ENCODE data around the gene RBBP5.

Gene RBBP5

DNA sequence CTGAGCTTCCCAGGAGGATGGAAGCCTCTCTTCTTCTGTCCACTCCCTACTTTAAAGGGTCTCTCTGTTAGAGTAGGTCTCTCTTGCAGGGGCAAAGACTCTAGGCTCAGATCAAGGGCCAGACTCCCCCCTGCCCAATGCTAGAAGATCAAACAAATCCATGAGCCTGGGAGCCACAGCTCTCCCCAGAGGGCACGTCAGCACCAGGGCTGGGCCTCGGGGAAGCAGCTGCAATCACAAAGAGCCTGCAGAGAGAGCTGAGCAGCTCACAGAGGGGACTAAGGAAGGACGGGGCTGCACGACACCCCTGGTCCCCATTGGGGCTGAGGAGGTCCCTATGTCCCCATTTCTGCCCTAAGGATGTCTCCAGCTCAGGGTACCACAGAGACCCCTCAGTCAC, 74.9 kb downstream of the RBBP5 start:
- TF ChIP-seq, protein P1, sequence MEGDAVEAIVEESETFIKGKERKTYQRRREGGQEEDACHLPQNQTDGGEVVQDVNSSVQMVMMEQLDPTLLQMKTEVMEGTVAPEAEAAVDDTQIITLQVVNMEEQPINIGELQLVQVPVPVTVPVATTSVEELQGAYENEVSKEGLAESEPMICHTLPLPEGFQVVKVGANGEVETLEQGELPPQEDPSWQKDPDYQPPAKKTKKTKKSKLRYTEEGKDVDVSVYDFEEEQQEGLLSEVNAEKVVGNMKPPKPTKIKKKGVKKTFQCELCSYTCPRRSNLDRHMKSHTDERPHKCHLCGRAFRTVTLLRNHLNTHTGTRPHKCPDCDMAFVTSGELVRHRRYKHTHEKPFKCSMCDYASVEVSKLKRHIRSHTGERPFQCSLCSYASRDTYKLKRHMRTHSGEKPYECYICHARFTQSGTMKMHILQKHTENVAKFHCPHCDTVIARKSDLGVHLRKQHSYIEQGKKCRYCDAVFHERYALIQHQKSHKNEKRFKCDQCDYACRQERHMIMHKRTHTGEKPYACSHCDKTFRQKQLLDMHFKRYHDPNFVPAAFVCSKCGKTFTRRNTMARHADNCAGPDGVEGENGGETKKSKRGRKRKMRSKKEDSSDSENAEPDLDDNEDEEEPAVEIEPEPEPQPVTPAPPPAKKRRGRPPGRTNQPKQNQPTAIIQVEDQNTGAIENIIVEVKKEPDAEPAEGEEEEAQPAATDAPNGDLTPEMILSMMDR (IDR thresholded peaks at IDR 0.05; ENCODE audit: insufficient read depth, low read depth, low read length, missing control alignments): no peak
- no peak for DNase-seq (ENCODE audit: low read depth)
- no peak overlapping the region for H3K4me3 ChIP-seq (ENCODE audit: low read depth, low read length)

DNA sequence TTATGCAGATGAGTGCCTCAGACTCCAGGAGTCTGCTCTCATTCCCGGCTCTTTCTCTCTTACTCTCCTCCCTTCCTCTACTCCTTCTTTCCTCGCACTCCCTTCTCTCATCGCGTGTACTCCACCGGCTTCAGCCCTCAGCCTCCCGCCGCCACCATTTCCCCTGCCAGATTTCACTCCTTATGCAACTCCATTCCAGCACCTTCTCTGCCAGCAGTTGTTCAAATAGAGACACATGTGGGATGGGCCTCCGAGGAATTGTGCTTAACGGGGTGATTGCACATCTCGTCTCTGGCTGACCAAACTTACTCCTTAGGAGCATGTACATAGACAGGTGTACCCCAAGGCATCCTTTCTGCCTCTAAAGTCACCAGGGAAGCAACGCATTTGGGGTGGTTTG, 76.6 kb downstream of the RBBP5 start:
- H3K4me3 ChIP-seq (ENCODE audit: low read depth, low read length): no peak overlapping the region
- TF ChIP-seq, protein P1 (IDR thresholded peaks at IDR 0.05; ENCODE audit: insufficient read depth, low read depth, low read length, missing control alignments): no peak
- no peak for DNase-seq (ENCODE audit: low read depth)

DNA sequence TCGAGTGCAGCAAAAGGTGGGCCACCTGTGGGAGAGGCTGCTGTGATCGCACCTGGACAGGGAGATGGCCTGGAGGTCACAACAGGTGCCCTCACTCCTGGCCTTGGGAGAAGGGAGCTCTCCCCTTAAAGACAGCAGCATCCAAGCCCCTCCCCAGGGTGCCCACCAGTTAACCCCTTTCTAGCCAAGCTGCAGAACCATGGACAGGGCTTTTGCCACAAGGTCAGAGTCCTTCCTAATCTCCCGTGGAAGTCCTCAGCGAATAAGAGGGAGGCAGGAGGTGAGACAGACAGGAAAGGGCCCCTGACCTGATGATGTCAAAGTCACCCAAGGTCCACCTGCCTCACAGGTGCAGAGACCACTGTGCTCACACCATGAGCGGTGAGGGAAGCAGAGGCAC, 77.0 kb downstream of the RBBP5 start:
- no peak for DNase-seq (ENCODE audit: low read depth)
- H3K4me3 ChIP-seq (ENCODE audit: low read depth, low read length): no peak overlapping the region
- TF ChIP-seq, protein P1 (IDR thresholded peaks at IDR 0.05; ENCODE audit: insufficient read depth, low read depth, low read length, missing control alignments): no peak

DNA sequence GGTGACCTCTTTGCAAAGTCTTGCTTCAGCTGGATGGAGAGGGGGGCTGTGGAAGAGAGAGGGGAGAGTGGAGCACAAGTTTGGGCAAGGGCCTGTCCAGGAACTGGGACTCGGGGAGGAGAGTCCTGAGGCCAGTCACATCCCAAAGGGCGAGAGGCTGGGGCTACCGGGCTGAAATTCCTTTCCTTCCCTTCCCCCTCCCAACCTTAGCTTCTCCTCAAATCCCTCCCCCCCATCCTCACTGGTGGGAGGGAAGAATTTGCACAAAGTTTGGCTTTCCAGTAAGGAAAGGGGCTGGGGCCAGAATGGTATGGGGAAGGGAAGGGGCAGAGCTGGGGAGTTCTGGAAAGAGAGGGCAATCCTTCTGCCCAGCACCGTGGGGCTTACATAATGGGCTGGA, 77.9 kb downstream of the RBBP5 start:
- no peak for DNase-seq (ENCODE audit: low read depth)
- H3K4me3 ChIP-seq (ENCODE audit: low read depth, low read length): no peak overlapping the region
- TF ChIP-seq, protein P1 (IDR thresholded peaks at IDR 0.05; ENCODE audit: insufficient read depth, low read depth, low read length, missing control alignments): no peak

DNA sequence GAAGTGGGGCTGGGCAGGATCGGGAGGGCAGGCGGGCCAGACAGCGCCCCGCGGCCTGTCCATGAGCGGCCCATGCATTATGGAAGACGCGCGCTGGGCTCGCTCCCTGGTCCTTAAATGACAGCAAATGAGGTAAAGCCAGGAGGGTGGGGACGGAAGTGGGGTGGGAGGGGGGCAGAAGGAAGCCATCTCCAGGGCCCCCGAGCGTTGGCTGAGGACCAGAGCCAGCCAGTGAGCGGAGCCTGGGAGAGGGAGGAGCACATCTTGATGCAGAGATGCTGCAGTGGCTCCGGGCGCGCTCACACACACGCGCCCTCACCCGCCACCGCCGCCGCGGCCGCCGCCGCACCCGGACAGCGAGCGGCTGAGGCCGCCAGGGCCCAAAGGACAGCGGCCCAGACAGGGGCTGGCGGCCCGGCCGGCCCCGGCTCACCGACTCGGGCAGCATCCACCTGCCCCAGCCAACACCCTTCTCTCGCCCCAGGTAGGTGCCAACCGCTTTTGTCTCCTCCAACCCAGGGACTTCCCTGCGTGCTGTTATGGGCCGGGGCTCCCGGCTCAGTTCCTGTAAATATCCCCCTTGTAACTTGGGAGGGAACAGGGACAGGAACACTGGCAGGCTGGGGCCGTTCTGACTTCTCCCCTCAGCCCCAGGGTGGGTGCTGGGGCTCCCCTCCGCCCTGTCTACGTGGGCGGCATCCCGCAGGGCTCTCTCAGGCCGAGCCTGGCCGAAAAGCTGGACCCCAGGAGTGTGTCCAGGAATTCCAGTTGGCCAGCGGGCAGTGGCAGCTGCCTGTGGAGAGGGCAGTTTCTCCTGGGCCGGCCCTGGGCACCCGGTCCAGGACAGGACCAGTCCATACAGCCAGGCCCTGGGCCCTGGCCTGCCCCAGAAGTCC, 78.6 kb downstream of the RBBP5 start, which contains the start of gene CNTN2:
CNTN2 (plus strand) TSS at position 302 of the 896 bp plus-strand sequence. CDS start 9,974 bp downstream, outside the sequence.
- no peak for DNase-seq (ENCODE audit: low read depth)
- TF ChIP-seq, protein P1 (IDR thresholded peaks at IDR 0.05; ENCODE audit: insufficient read depth, low read depth, low read length, missing control alignments): no peak
- no peak within 1 kb of the TSS for H3K4me3 ChIP-seq (ENCODE audit: low read depth, low read length)

DNA sequence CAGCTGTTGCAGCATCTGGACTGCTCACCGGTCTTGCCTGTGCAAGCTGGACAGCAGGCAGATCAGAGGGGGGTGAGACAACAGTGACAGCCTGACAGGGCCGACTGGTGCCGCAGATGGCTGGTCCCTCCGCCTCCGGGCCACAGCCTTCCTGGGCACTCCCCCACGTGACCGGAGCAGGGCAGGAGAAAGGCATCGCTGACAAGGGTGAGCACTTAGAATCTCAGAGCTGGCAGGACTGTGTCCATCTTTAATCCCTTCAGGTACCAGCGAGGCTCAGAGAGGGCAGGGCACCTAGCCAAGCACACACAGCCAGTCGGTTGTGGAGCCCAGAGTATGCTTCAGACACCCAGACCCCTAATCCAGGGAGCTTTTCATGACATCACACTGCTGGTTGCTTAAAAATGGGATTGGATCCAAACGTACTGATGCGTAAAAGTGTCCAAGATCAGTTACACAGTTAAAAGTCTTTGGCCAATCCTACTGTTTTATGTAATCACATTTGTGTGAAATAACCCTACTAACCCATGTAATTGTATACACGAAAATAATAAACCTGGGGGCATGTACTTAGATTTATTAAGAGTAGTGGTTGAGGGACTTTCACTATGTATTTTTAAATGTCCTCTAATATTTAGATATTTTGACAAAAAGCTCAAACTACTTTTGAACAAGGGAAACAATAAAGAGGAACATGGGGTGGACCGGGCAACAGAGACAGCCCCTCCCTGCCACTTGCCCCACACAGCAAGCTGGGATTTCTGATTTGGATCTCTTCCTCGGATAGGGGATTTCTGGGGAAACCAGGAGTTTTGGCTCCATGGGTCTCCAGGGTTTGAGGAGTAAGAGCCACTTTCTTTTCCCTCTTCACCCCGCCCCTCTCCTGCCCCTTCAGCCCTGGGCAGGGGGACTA, 79.5 kb downstream of the RBBP5 start:
- no peak overlapping the region for H3K4me3 ChIP-seq (ENCODE audit: low read depth, low read length)
- TF ChIP-seq, protein P1 (IDR thresholded peaks at IDR 0.05; ENCODE audit: insufficient read depth, low read depth, low read length, missing control alignments): no peak
- no peak for DNase-seq (ENCODE audit: low read depth)

Measured in GM12865 (cell line).